Suppressor macrophage treated with lipopolysaccharide for 1 hour (primary cell): ENCODE results near the gene SNTG2.

Source experiments
- DNase-seq, 3 donors: peaks; one replicate each; pipeline ENCODE4 v3.0.0-alpha.2; 2020 to 2022

SNTG2 gene

GRCh38 chr2:1153920-1154319 lies 203.3 kb downstream of the SNTG2 start:
- no peak for DNase-seq

GRCh38 chr2:1154710-1155594 lies 204.3 kb downstream of the SNTG2 start:
- no peak for DNase-seq

- no peak for DNase-seq
These were observed 205.4 kb downstream of the SNTG2 start for GRCh38 chr2:1156059-1156458.

GRCh38 chr2:1156531-1156930 lies 205.9 kb downstream of the SNTG2 start:
- no peak for DNase-seq

- no peak for DNase-seq
These were observed 206.5 kb downstream of the SNTG2 start for GRCh38 chr2:1157107-1157506.

- no peak for DNase-seq
These were observed 208.4 kb downstream of the SNTG2 start for GRCh38 chr2:1159013-1159412.

- DNase-seq, result no peak
These were observed 211.6 kb downstream of the SNTG2 start for GRCh38 chr2:1162246-1162645.

GRCh38 chr2:1162768-1163584 lies 212.3 kb downstream of the SNTG2 start:
- DNase-seq, result no peak

- no peak for DNase-seq
These were observed 216.3 kb downstream of the SNTG2 start for GRCh38 chr2:1166976-1167375.

GRCh38 chr2:1168846-1169245 lies 218.2 kb downstream of the SNTG2 start:
- no peak for DNase-seq

GRCh38 chr2:1169291-1169949 lies 218.8 kb downstream of the SNTG2 start:
- no peak for DNase-seq

- DNase-seq, result no peak
These were observed 219.6 kb downstream of the SNTG2 start for GRCh38 chr2:1170241-1170640.

GRCh38 chr2:1170711-1171110 lies 220.1 kb downstream of the SNTG2 start:
- no peak for DNase-seq

- DNase-seq, result no peak
These were observed 222.9 kb downstream of the SNTG2 start for GRCh38 chr2:1173528-1173927.

- DNase-seq, result no peak
These were observed 231.2 kb downstream of the SNTG2 start for GRCh38 chr2:1181893-1182292.

GRCh38 chr2:1183300-1183699 lies 232.7 kb downstream of the SNTG2 start:
- no peak for DNase-seq

- DNase-seq, result peak in 2 of 3 donors; percentile 1 to 2
These were observed 235.8 kb downstream of the SNTG2 start for GRCh38 chr2:1186421-1186820.

- no peak for DNase-seq
These were observed 236.5 kb downstream of the SNTG2 start for GRCh38 chr2:1187189-1187588.

GRCh38 chr2:1192121-1192520 lies 241.5 kb downstream of the SNTG2 start:
- no peak for DNase-seq

- no peak for DNase-seq
These were observed 243.2 kb downstream of the SNTG2 start for GRCh38 chr2:1193801-1194200.

- DNase-seq, result no peak
These were observed 253.1 kb downstream of the SNTG2 start for GRCh38 chr2:1203772-1204171.

GRCh38 chr2:1205853-1206252 lies 255.2 kb downstream of the SNTG2 start:
- DNase-seq, result no peak

- DNase-seq, result no peak
These were observed 257.4 kb downstream of the SNTG2 start for GRCh38 chr2:1207962-1208510.
